DOHH2 (cell line): ENCODE results near the gene RALGPS2.

Experiments
- H3F3A ChIP-seq: fragments of 200-600 bp; sonication (generic), shearing (Covaris generic); 2 replicates; pipeline ENCODE4 v1.6.0; 2016; ENCODE audit warnings: antibody characterized with exemption, mild to moderate bottlenecking; ENCODE audit not compliant: control insufficient read depth, insufficient read depth
- H3K27ac ChIP-seq: fragments of 200-600 bp; sonication (generic); 2 replicates; pipeline ENCODE4 v1.5.1; 2014; ENCODE audit warnings: low read depth, mild to moderate bottlenecking, low read length, moderate library complexity
- H3K27me3 ChIP-seq: fragments of 200-600 bp; sonication (generic); 2 replicates; pipeline ENCODE4 v1.6.1; 2014; ENCODE audit warnings: mild to moderate bottlenecking, low read length, mixed read lengths; ENCODE audit not compliant: control insufficient read depth
- H3K36me3 ChIP-seq: fragments of 200-600 bp; sonication (generic); 2 replicates; pipeline ENCODE4 v1.6.1; 2014; ENCODE audit warnings: mild to moderate bottlenecking, low read length, moderate library complexity, mixed read lengths; ENCODE audit not compliant: control insufficient read depth
- H3K4me1 ChIP-seq: fragments of 200-600 bp; sonication (generic); 2 replicates; pipeline ENCODE4 v1.6.1; 2014; ENCODE audit warnings: mild to moderate bottlenecking, low read length, mixed read lengths; ENCODE audit not compliant: control insufficient read depth
- H3K4me2 ChIP-seq: fragments of 200-600 bp; sonication (generic); 2 replicates; pipeline ENCODE4 v1.6.0; 2014; ENCODE audit warnings: mild to moderate bottlenecking, low read length, moderate library complexity
- H3K4me3 ChIP-seq: fragments of 200-600 bp; sonication (generic); 2 replicates; pipeline ENCODE4 v1.5.1; 2014; ENCODE audit warnings: mild to moderate bottlenecking, low read length, mixed read lengths
- H3K79me2 ChIP-seq: fragments of 200-600 bp; sonication (generic); 2 replicates; pipeline ENCODE4 v1.6.1; 2014; ENCODE audit warnings: mild to moderate bottlenecking, low read length, mixed read lengths; ENCODE audit not compliant: control insufficient read depth
- H3K9me2 ChIP-seq: fragments of 200-600 bp; sonication (generic); replicated peaks from 2 replicates; pipeline ENCODE4 v1.6.1; 2014; ENCODE audit warnings: mild to moderate bottlenecking, low read length, mixed read lengths; ENCODE audit not compliant: control insufficient read depth
- H3K9me3 ChIP-seq: fragments of 200-600 bp; sonication (generic); 2 replicates; pipeline ENCODE4 v1.6.1; 2014; ENCODE audit warnings: antibody characterized with exemption, low read length, mixed read lengths; ENCODE audit not compliant: control insufficient read depth, insufficient read depth
- H4K20me1 ChIP-seq: fragments of 200-600 bp; sonication (generic); 2 replicates; pipeline ENCODE4 v1.6.0; 2014; ENCODE audit warnings: low read depth, mild to moderate bottlenecking, antibody characterized with exemption, low read length, moderate library complexity; ENCODE audit not compliant: control insufficient read depth, insufficient read depth
- CTCF ChIP-seq: fragments of 200-600 bp; sonication (generic); IDR thresholded peaks from one replicate; pipeline ENCODE4 v1.5.1; 2014; ENCODE audit warnings: antibody characterized with exemption, mild to moderate bottlenecking, low read depth, low read length; ENCODE audit not compliant: poor library complexity, severe bottlenecking
- EZH2phosphoT487 ChIP-seq: fragments of 200-600 bp; sonication (generic); IDR thresholded peaks from 2 replicates; pipeline ENCODE4 v1.6.1; 2017; ENCODE audit warnings: borderline replicate concordance, mild to moderate bottlenecking, antibody characterized with exemption, low read length, moderate library complexity, mixed read lengths

The RALGPS2 gene

DNA sequence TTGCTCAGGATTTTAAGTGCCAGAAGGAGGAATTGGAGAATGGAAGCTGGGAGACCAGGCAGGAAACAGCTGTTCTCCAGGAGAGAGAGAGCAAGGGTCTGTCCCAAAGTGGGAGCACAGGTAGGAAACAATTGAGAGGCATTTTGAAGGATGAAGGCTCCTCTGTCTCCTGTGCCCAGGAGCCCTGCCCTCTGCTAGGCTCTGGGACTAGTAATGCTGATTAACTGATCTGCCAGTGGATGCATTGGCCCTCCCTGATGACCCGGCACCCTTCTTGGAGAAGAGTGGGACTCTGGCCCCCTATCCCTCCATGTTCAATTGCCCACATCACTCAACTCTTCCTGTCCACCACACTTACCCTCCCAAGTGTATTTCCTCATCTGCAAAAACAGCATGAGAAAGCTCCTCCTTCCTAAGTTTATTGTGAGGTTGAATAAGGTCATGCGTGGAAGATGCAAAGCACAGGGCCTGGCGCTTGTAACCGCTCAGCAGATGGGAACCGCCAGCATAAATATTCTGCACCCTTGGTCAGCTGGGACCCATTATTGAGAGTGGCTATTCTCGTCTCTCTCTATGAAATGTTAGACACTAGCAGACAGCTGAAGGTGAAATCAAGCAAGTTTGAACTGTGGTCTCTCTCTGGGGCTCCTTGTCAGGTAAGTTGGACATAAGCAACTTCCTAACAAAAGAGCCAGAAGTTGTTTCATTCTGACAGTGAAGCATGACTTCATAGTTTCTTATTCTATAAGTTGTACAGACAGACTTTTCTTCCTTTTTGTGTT, 208.9 kb downstream of the RALGPS2 start:
- Histone ChIP-seq H3K27me3 (no peaks in the 10 kb centered on the region), H3F3A (no peaks in the 10 kb centered on the region), H3K4me3 (no peak overlapping the region), H3K9me2 (no peaks in the 10 kb centered on the region), H3K4me2 (no peak overlapping the region), H4K20me1 (no peaks in the 10 kb centered on the region), H3K9me3 (no peaks in the 10 kb centered on the region), H3K36me3 (no peaks in the 10 kb centered on the region), H3K27ac (no peak overlapping the region), H3K4me1 (peaks cover 13% of the 10 kb centered on the region), H3K79me2 (no peaks in the 10 kb centered on the region)
- TF ChIP-seq EZH2phosphoT487 (no peak), CTCF (no peak)

- TF ChIP-seq CTCF (no peak), EZH2phosphoT487 (no peak)
- Histone ChIP-seq H3K9me2 (no peaks in the 10 kb centered on the region), H3K9me3 (no peaks in the 10 kb centered on the region), H3K4me2 (no peak overlapping the region), H3K36me3 (no peaks in the 10 kb centered on the region), H3K79me2 (no peaks in the 10 kb centered on the region), H3K27me3 (no peaks in the 10 kb centered on the region), H3K4me3 (no peak overlapping the region), H4K20me1 (no peaks in the 10 kb centered on the region), H3K4me1 (peaks cover 13% of the 10 kb centered on the region), H3K27ac (no peak overlapping the region), H3F3A (no peaks in the 10 kb centered on the region)
These were observed 209.5 kb downstream of the RALGPS2 start for GRCh38 chr1:178934546-178934945.

DNA sequence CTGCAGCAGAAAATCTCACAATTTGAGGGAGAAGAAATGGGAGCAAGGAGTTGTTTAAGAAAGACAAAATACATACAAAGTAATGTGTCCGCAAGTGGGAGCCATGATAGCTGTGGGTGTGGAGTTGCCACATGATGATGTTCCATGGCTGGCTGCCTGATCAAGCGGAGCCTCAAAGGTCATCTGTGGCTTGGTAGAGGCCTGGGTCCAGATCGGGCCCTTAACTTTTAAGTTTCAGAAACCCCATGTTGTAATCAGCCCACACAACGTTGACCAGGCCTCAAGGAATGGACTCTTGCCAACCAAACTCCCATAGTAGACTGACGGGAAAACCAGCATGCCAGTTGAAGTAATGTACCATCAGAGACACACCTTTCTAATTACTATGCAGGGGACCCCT, 210.6 kb downstream of the RALGPS2 start:
- no peak for TF ChIP-seq EZH2phosphoT487
- no peak for TF ChIP-seq CTCF
- Histone ChIP-seq H3K36me3 (no peaks in the 10 kb centered on the region), H4K20me1 (no peaks in the 10 kb centered on the region), H3K4me2 (no peak overlapping the region), H3K27me3 (no peaks in the 10 kb centered on the region), H3K4me1 (peaks cover 13% of the 10 kb centered on the region), H3K9me3 (no peaks in the 10 kb centered on the region), H3K9me2 (no peaks in the 10 kb centered on the region), H3K27ac (no peak overlapping the region), H3F3A (no peaks in the 10 kb centered on the region), H3K79me2 (no peaks in the 10 kb centered on the region), H3K4me3 (no peak overlapping the region)
